Measurements from ENCODE around the gene MAPRE2.

GRCh38 chr18:35128675-35129074 lies 87.5 kb downstream of the MAPRE2 start:
- TF ChIP-seq GATA2 (IDR thresholded peaks at IDR 0.05; ENCODE audit: low read depth, low read length) (no peak), GATA3 (IDR thresholded peaks at IDR 0.05; ENCODE audit: low read depth, low read length) (no peak)
